HEK293T (cell line): Measurements from ENCODE around the gene TIRAP.

Experiments used
- ARNT ChIP-seq: fragments of 450-650 bp; IDR thresholded peaks from 2 replicates; pipeline ENCODE4 v1.6.1; 2017; ENCODE audit warnings: mild to moderate bottlenecking
- BHLHE40 ChIP-seq: fragments of 450-650 bp; IDR thresholded peaks from 2 replicates; pipeline ENCODE4 v1.6.1; 2016; ENCODE audit warnings: mild to moderate bottlenecking, moderate library complexity, borderline replicate concordance
- CTBP1 ChIP-seq: fragments of 450-650 bp; IDR thresholded peaks from 2 replicates; pipeline ENCODE4 v1.6.1; 2016; ENCODE audit warnings: borderline replicate concordance
- ELF4 ChIP-seq: fragments of 450-650 bp; IDR thresholded peaks from 2 replicates; pipeline ENCODE4 v1.6.1; 2017; ENCODE audit warnings: antibody characterized with exemption
- FOXK2 ChIP-seq: fragments of 450-650 bp; IDR thresholded peaks from 2 replicates; pipeline ENCODE4 v1.6.1; 2016; ENCODE audit warnings: mild to moderate bottlenecking
- FOXM1 ChIP-seq: fragments of 450-650 bp; IDR thresholded peaks from 2 replicates; pipeline ENCODE4 v1.6.1; 2017; ENCODE audit warnings: mild to moderate bottlenecking, borderline replicate concordance
- HDGF ChIP-seq: fragments of 450-650 bp; IDR thresholded peaks from 2 replicates; pipeline ENCODE4 v1.6.1; 2017; ENCODE audit warnings: antibody characterized with exemption, borderline replicate concordance
- L3MBTL2 ChIP-seq: fragments of 450-650 bp; conservative IDR thresholded peaks from 2 replicates; pipeline ENCODE4 v1.6.1; 2016; ENCODE audit warnings: mild to moderate bottlenecking
- NFRKB ChIP-seq: fragments of 450-650 bp; IDR thresholded peaks from 2 replicates; pipeline ENCODE4 v1.6.1; 2016; ENCODE audit warnings: mild to moderate bottlenecking, moderate library complexity
- SP1 ChIP-seq: fragments of 450-650 bp; IDR thresholded peaks from 2 replicates; pipeline ENCODE4 v1.6.1; 2017
- SUZ12 ChIP-seq: fragments of 450-650 bp; IDR thresholded peaks from 2 replicates; pipeline ENCODE4 v1.6.1; 2016; ENCODE audit warnings: mild to moderate bottlenecking
- ZNF384 ChIP-seq: fragments of 450-650 bp; IDR thresholded peaks from 2 replicates; pipeline ENCODE4 v1.6.1; 2016

GRCh38 chr11:126293726-126294125 lies 10.8 kb downstream of the TIRAP start:
- TF ChIP-seq CTBP1 (no peak), ELF4 (no peak), BHLHE40 (no peak), SUZ12 (no peak), HDGF (no peak), ZNF384 (no peak), ARNT (no peak), FOXM1 (no peak), NFRKB (no peak), L3MBTL2 (no peak), SP1 (no peak), FOXK2 (no peak)
